ENCODE results near the gene SH3BP4. TPM values are rescaled to one million over a fixed set of nuclear protein-coding genes. Genes with fewer than 3 reads are reported as not detected.
A peak's percentile ranks its signal among the peaks of the same experiment; 100 is the strongest.

Gene SH3BP4
- total RNA-seq, 1 experiment from 2014 or later, result 93.8 TPM

DNA sequence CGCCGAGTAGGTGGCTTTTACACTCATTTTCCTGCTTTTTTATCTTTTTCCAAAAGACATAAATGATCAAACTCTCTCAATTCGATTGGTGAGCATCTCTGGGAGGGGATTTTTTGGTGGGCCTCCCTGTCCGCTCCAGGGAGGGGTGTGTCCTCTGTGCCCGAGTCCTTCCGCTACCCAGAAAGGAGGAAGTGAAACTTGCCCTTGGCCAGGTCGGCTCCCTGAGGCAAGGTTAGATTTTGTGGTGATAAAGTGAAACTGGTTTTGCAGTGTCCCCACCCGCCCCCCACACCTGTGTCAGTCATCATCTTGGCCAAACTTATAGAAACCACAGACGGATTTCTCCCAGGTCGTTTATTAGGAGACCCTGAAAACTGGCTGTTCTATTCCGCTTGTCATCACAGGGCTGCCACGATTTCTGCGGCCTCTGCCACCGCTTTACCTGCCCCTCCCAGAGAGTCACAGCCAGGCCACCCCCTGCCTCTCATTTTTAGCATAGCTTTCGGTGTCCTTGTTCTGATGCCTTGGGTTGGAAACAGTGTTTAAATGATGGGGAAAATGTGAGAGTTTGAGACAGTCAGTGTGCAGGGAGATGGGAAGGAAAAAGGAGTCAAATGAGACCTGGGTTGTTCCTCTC, 93.6 kb downstream of the SH3BP4 start:
- Histone ChIP-seq H2BK15ac (ENCODE audit: low read depth, low read length) (no peak overlapping the region), H3K27me3 (ENCODE audit: insufficient read depth, low read length) (no peaks in the 10 kb centered on the region), H3K4ac (ENCODE audit: low read depth, low read length) (no peak overlapping the region), H3K4me2 (ENCODE audit: insufficient read depth, insufficient read length, low read length) (no peak overlapping the region), H3K18ac (ENCODE audit: insufficient read length, low read depth, low read length) (no peak overlapping the region), H4K5ac (ENCODE audit: insufficient read length, low read depth, low read length) (no peak overlapping the region), H3K4me1 (ENCODE audit: insufficient read depth, low read length) (no peaks in the 10 kb centered on the region), H3K56ac (ENCODE audit: insufficient read length, low read depth, low read length) (no peak overlapping the region), H3K79me2 (ENCODE audit: insufficient read depth, low read length) (no peaks in the 10 kb centered on the region; the same call in 1 of the 2 replicates), H4K91ac (ENCODE audit: insufficient read length, low read depth, low read length) (no peak overlapping the region), H3K79me1 (ENCODE audit: insufficient read depth, low read depth, low read length, poor library complexity, severe bottlenecking) (no peaks in the 10 kb centered on the region), H2AFZ (ENCODE audit: low read length) (no peak overlapping the region), H3K14ac (ENCODE audit: insufficient read depth, low read length) (no peak overlapping the region), H4K8ac (replicated peaks; ENCODE audit: insufficient read length, low read depth, low read length) (no peak overlapping the region), H3K27ac (ENCODE audit: insufficient read length, low read depth, low read length) (no peak overlapping the region), H3K23ac (ENCODE audit: insufficient read length, low read depth, low read length) (no peak overlapping the region), H3K23me2 (ENCODE audit: insufficient read length, low read depth, low read length, poor library complexity, severe bottlenecking) (no peaks in the 10 kb centered on the region), H4K20me1 (ENCODE audit: control insufficient read depth, insufficient read depth, insufficient read length) (no peaks in the 10 kb centered on the region), H2AK5ac (ENCODE audit: insufficient read length, low read length) (no peak overlapping the region), H2BK5ac (ENCODE audit: insufficient read length, low read length) (no peak overlapping the region), H2BK120ac (ENCODE audit: low read depth, low read length, poor library complexity, severe bottlenecking) (no peak overlapping the region), H2BK20ac (ENCODE audit: low read depth, low read length, poor library complexity, severe bottlenecking) (no peak overlapping the region), H3K9me3 (ENCODE audit: control insufficient read depth, low read depth, low read length) (no peaks in the 10 kb centered on the region), H2BK12ac (ENCODE audit: insufficient read length, low read depth, low read length) (no peak overlapping the region), H3K9ac (ENCODE audit: extremely low read depth, insufficient read length, low read length) (no peak overlapping the region), H3T11ph (ENCODE audit: low read length) (no peak overlapping the region)
- Mint-ChIP-seq H3K36me3 (ENCODE audit: insufficient read depth in 1 of 3, low read depth in 3 of 3) (peaks cover 44 to 84% (median 83%) of the 10 kb centered on the region in 3 experiments), H3K27ac (peak overlapping the region in 1 of 3 experiments; percentile 17; a peak in 2 of 7 replicates), H3K4me1 (peaks cover 1 to 6% of the 10 kb centered on the region in 2 experiments), H3K27me3 (ENCODE audit: low read depth) (no peaks in the 10 kb centered on the region), H3K9me3 (no peaks in the 10 kb centered on the region), H3K4me3 (no peak overlapping the region; a peak in 1 of 5 replicates)
- TF ChIP-seq, protein P1, sequence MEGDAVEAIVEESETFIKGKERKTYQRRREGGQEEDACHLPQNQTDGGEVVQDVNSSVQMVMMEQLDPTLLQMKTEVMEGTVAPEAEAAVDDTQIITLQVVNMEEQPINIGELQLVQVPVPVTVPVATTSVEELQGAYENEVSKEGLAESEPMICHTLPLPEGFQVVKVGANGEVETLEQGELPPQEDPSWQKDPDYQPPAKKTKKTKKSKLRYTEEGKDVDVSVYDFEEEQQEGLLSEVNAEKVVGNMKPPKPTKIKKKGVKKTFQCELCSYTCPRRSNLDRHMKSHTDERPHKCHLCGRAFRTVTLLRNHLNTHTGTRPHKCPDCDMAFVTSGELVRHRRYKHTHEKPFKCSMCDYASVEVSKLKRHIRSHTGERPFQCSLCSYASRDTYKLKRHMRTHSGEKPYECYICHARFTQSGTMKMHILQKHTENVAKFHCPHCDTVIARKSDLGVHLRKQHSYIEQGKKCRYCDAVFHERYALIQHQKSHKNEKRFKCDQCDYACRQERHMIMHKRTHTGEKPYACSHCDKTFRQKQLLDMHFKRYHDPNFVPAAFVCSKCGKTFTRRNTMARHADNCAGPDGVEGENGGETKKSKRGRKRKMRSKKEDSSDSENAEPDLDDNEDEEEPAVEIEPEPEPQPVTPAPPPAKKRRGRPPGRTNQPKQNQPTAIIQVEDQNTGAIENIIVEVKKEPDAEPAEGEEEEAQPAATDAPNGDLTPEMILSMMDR (conservative IDR thresholded peaks at IDR 0.05), result no peak
- WGBS (ENCODE audit: extremely low coverage, insufficient read length, low lambda C conversion rate), result no CpG with 5 or more reads among the region's 15 CpGs
- no peak for DNase-seq
